ENCODE data around the gene CLPTM1. TPM values are rescaled to one million over a fixed set of nuclear protein-coding genes. Genes with fewer than 3 reads are reported as not detected.

Gene CLPTM1
- total RNA-seq, 4 donors from 2014 or later, result 41.7 to 76.3 (median 43.2) TPM

DNA sequence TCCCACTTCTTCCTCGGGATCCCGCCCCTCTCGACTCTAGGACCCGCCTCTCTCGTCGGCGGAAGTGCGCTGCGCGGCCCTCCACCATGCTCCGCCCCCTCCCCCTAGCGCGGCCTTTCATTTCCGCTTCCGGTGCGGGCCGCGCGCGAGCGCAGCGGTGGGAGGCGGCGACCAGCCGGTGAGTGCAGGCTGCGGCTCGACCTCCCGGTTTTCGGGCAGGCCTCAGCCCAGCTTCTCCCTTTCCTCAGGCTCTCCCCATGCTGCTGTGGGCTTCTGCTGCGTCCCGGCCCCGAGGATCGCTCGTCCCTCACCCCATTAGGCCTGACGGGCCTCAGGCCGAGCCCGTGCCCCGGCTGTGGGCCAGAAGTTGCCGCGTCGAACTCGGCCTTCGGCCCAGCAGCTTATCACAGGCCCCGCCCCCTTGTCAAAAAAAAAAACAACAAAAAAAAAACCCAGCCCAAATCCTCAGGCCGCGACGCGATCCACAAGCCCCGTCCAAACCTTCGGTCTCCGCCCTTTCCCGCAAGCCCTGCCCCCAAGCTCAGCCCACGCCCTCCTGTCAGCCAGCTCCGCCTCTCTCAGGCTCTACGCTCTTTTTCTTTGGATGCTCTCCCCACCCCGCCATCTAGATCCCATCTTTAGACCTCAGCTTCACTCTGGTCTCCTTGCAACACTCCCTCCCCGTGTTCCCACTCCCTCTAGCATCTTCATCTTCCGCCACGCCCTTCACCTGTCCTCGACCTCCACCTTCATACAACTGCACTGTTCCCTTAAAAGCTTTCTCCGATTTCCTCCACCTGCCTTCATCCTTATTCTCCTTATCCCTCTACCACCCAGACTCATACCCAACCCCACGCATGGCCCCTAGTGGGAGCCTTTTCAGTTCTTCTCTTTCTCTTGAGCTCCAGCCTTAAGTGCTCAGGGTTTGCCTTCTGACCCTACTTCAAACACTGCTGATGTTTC is 84.0 kb downstream of the CLPTM1 start, which contains the start of gene CLASRP:
CLASRP (plus strand) TSS at position 115 of the 963 bp plus-strand sequence. CDS start 1,168 bp downstream, outside the sequence.
- TF ChIP-seq POLR2A (IDR thresholded peaks at IDR 0.05), result peak; percentile 89 to 91
- TF ChIP-seq, protein P1, sequence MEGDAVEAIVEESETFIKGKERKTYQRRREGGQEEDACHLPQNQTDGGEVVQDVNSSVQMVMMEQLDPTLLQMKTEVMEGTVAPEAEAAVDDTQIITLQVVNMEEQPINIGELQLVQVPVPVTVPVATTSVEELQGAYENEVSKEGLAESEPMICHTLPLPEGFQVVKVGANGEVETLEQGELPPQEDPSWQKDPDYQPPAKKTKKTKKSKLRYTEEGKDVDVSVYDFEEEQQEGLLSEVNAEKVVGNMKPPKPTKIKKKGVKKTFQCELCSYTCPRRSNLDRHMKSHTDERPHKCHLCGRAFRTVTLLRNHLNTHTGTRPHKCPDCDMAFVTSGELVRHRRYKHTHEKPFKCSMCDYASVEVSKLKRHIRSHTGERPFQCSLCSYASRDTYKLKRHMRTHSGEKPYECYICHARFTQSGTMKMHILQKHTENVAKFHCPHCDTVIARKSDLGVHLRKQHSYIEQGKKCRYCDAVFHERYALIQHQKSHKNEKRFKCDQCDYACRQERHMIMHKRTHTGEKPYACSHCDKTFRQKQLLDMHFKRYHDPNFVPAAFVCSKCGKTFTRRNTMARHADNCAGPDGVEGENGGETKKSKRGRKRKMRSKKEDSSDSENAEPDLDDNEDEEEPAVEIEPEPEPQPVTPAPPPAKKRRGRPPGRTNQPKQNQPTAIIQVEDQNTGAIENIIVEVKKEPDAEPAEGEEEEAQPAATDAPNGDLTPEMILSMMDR (IDR thresholded peaks at IDR 0.05), result peak in 1 of 4 experiments; percentile 12
- TF ChIP-seq POLR2AphosphoS5 (IDR thresholded peaks at IDR 0.05), result peak; percentile 96
- TF ChIP-seq EP300 (IDR thresholded peaks at IDR 0.05), result no peak
- H3K4me1 ChIP-seq, result peaks cover 6 to 49% (median 24%) of the 10 kb centered on the region in 3 donors
- peak within 1 kb of the TSS; percentile 53 to 67 for H3K4me3 ChIP-seq
- H3K27me3 ChIP-seq, result no peaks in the 10 kb centered on the region
- peaks cover 0 to 4% (median 0%) of the 10 kb centered on the region in 3 donors for H3K9me3 ChIP-seq
- H3K36me3 ChIP-seq, result peaks cover 0 to 70% of the 10 kb centered on the region in 2 donors
- ATAC-seq, result peak; percentile 98
- 4 to 5% methylated on average over 21 to 31 of the region's 62 CpGs for WGBS, 2 donors (ENCODE audit: low coverage in 1 of 2)
- H3K27ac ChIP-seq, result peak within 1 kb of the TSS; percentile 55 to 95 (median 90)

DNA sequence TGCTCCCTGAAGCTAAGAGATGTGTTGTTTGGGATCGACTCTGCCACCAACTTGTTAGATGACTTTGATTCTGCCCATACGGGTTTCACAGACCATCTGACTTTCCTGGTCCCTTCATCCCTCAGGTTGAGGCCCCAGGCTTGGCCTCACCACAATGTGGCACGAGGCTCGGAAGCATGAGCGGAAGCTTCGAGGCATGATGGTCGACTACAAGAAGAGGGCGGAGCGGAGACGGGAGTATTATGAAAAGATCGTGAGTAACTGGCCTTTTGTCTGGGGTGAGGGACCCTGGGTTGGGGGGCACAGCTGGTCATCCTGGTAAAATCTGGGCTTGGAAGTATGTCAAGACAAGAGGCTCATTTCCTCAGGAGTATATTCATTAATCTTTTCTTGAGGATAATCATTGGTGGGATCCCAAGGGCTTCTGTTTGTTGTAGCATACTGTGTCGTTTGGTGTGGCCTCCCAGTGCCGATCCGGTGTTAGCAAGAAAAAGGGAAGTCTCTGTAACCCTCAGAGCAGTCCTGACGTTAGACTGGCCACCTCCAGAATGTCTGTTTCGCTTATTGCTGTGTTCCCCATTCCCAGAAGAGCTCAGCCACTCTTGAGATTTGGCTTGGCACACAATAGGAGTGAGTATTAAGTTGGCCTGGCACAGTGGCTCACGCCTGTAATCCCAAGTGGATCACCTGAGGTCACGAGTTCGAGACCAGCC is 85.0 kb downstream of the CLPTM1 start:
- no peak for ATAC-seq
- peak overlapping the region in 3 of 4 donors; percentile 7 to 93 (median 88) for H3K27ac ChIP-seq
- H3K4me1 ChIP-seq, result peaks cover 6 to 59% (median 25%) of the 10 kb centered on the region in 3 donors

DNA sequence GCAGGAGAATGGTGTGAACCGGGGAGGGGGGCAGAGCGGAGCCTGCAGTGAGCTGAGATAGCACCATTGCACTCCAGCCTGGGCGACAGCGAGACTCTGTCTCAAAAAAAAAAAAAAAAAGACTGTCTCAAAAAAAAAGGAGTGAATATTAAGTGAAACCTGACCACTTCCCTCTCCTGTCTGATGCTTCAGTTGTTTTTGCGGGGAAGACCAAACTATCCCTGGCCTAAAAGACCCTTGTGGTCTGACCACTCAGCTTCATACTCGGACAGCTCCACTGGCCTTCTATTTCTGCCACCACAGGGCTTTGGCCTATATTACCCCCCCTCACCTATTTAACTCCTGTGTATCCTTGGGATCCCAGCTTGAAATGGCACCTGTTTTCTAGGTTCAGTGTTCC is 85.9 kb downstream of the CLPTM1 start:
- no peaks in the 10 kb centered on the region for H3K27me3 ChIP-seq
- peaks cover 0 to 70% of the 10 kb centered on the region in 2 donors for H3K36me3 ChIP-seq
- H3K9me3 ChIP-seq, result no peaks in the 10 kb centered on the region
- H3K27ac ChIP-seq, result no peak overlapping the region
- H3K4me3 ChIP-seq, result no peak overlapping the region
- TF ChIP-seq POLR2A (IDR thresholded peaks at IDR 0.05) (no peak), EP300 (IDR thresholded peaks at IDR 0.05) (no peak), POLR2AphosphoS5 (IDR thresholded peaks at IDR 0.05) (no peak)
- TF ChIP-seq, protein P1 (IDR thresholded peaks at IDR 0.05), result no peak
- 58 to 63% methylated on average over 2 of the region's 6 CpGs for WGBS, 2 donors (ENCODE audit: low coverage in 1 of 2)
- H3K4me1 ChIP-seq, result peaks cover 6 to 68% (median 33%) of the 10 kb centered on the region in 3 donors
- no peak for ATAC-seq

More for the DNA sequence above, 85.0 kb downstream of the CLPTM1 start:
- Histone ChIP-seq H3K36me3 (peaks cover 0 to 70% of the 10 kb centered on the region in 2 donors), H3K27me3 (no peaks in the 10 kb centered on the region), H3K4me3 (peak overlapping the region; percentile 53 to 67), H3K9me3 (peaks cover 0 to 4% (median 0%) of the 10 kb centered on the region in 3 donors)
- TF ChIP-seq EP300 (IDR thresholded peaks at IDR 0.05) (no peak), POLR2A (IDR thresholded peaks at IDR 0.05) (no peak), POLR2AphosphoS5 (IDR thresholded peaks at IDR 0.05) (no peak)
- TF ChIP-seq, protein P1 (IDR thresholded peaks at IDR 0.05), result no peak
- WGBS, 2 donors (ENCODE audit: low coverage in 1 of 2), result 62 to 80% methylated on average over 1 to 7 of the region's 19 CpGs

Other genes with a start within 250 kb of the CLPTM1 start
- 10 to 100 TPM; 13.2 to 37.7 (median 16.4) TPM for gene BCL3, start 206.7 kb upstream of the CLPTM1 start, total RNA-seq
- gene CBLC, start 177.5 kb upstream of the CLPTM1 start, total RNA-seq, result 1 to 10 TPM in 1 of 4 donors, under 1 TPM in 1, not detected in 2; 0.93 to 1.0 TPM
- gene BCAM, start 146.3 kb upstream of the CLPTM1 start, total RNA-seq, result 10 to 100 TPM; 24.1 to 52.7 (median 36.9) TPM
- 10 to 100 TPM; 27.6 to 47.8 (median 41.6) TPM for gene NECTIN2, start 109.1 kb upstream of the CLPTM1 start, total RNA-seq
- gene TOMM40, start 64.1 kb upstream of the CLPTM1 start, total RNA-seq, result 10 to 100 TPM; 30.7 to 41.2 (median 33.7) TPM
- gene APOE, start 49.6 kb upstream of the CLPTM1 start, total RNA-seq, result 10 to 100 TPM in 3 of 4 donors, 1 to 10 TPM in 1; 7.8 to 44.4 (median 31.7) TPM
- 1 to 10 TPM in 2 of 4 donors, not detected in 2; 2.2 to 4.8 TPM for gene APOC1, start 40.8 kb upstream of the CLPTM1 start, total RNA-seq
- gene APOC4, start 13.1 kb upstream of the CLPTM1 start, total RNA-seq, result not detected
- gene APOC2, start 9.3 kb upstream of the CLPTM1 start, total RNA-seq, result not detected
- gene RELB, start 46.1 kb downstream of the CLPTM1 start, total RNA-seq, result 1 to 10 TPM; 4.0 to 9.2 (median 6.0) TPM
- gene CLASRP, start 83.7 kb downstream of the CLPTM1 start, total RNA-seq, result 10 to 100 TPM; 33.6 to 82.5 (median 54.7) TPM
- under 1 TPM in 1 of 4 donors, not detected in 3; 0.50 TPM for gene ZNF296, start 121.1 kb downstream of the CLPTM1 start, total RNA-seq
- 10 to 100 TPM in 3 of 4 donors, 1 to 10 TPM in 1; 6.4 to 17.6 (median 14.8) TPM for gene GEMIN7, start 123.9 kb downstream of the CLPTM1 start, total RNA-seq
- gene PPP1R37, start 137.8 kb downstream of the CLPTM1 start, total RNA-seq, result 10 to 100 TPM; 22.6 to 51.4 (median 24.6) TPM
- gene NKPD1, start 205.6 kb downstream of the CLPTM1 start, total RNA-seq, result under 1 TPM in 2 of 4 donors, not detected in 2; 0.16 to 0.39 TPM
- gene TRAPPC6A, start 222.9 kb downstream of the CLPTM1 start, total RNA-seq, result 10 to 100 TPM; 16.2 to 24.0 (median 20.7) TPM
- 10 to 100 TPM in 1 of 4 donors, 1 to 10 TPM in 3; 5.0 to 17.0 (median 7.8) TPM for gene BLOC1S3, start 223.4 kb downstream of the CLPTM1 start, total RNA-seq